NCI-H345 treated with DMSO at 0.1 percent for 48 hours (cell line): ENCODE data around the gene DPYD.

Experiments used
- DNase-seq: peaks from one replicate; lab custom pipeline; 2025; ENCODE audit not compliant: unreplicated experiment; lab: John Stamatoyannopoulos, UW

Gene DPYD

DNA sequence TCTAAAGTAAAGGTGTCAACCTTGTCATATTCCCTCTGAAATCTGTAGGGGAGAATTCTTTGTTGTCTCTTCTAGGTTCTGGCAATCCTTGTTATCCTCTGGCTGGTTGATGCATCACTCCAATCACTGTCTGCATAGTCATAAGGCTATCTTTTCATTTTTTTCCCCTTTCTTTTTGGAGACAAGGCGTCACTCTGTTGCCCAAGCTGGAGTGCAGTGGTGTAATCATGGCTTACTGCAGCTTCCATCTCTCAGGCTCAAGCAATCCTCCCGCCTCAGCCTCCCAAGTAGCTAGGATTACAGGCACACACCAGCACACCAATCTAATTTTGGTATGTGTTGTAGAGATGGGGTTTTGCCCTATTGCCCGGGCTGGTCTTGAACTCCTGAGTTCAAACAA, 12.9 kb downstream of the DPYD start:
- no peak for DNase-seq

DNA sequence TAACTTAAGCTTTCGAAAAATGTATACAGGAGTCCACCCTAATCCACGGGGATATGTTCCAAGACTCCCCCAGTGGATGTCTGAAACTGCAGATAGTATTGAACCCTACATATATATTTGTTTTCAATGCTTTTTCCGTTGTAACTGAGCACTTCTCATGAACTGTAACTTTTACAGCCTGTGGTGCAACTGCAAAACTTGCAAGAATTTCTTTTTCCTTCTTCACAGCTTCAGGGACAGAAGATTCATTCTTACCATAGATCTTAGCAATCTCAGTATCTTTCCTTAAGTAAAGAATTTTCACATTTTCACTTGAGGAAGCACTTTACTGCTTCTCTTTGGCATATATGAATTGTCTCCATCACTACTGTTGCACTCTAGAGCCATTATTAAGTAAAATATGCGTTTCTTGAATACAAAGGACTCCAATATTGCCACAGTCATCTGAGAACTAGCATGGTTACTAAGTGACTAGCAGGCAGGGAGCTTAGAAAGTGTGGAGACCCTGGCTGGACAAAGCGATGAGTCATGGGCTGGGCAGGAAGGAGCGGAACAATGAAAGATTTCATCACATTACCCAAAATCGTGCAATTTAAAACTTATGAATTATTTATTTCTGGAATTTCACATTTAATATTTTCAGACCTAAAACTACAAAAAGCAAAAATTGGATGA, 14.1 kb downstream of the DPYD start:
- DNase-seq = no peak

DNA sequence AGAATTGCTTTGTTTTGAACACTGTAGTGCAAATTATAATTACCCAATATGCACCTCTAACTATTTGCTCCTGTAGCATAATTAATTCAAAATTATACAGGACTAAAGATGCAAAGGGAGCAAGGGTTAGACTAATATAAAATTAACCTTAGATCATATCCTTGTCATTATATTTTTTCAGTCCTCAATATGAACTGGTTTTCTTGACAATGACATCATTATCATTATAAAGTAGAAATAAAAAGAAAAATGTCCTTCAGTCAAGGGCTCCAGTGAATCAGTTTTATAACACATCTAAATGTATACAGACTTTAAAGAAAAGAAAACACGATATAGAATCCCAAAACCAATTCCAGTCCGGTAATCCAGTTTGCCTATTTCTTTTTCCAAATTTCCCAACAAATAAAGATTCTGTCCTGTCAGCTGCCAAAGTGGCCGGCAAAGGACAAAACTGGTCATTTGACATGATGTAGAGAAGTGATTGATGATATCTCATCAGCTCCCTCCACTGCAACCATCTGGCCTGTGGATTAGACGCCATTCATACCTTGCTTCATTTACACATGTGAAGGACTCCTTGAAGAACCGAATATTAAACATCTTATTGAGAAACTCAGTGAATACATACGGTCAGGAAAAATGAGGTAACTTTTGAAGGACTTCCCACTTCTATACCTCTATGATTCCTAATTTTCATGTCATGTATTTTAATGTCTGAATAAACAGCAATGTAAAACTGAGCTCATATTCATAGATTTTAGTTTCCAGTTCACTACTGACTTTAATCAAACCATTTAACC, 15.5 kb downstream of the DPYD start:
- no peak for DNase-seq

DNA sequence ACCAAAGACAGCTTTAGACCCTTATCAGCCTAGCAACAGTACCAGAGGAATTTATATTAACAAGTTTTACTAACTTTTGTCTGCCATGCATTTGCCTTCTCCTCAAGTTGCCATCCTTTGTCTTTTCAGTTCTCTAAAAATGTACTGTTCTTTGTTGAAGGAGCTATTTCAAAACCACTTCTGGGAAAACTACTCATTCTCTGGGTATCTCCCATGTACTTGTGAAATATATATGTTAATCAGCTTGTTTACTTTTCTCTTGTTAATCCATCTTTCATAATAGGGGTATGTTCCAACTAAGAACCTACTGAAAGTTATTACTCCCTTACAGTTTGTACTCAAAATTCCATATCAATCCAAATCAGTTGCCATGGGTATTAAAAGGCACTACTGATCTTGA, 16.3 kb downstream of the DPYD start:
- DNase-seq = no peak

DNA sequence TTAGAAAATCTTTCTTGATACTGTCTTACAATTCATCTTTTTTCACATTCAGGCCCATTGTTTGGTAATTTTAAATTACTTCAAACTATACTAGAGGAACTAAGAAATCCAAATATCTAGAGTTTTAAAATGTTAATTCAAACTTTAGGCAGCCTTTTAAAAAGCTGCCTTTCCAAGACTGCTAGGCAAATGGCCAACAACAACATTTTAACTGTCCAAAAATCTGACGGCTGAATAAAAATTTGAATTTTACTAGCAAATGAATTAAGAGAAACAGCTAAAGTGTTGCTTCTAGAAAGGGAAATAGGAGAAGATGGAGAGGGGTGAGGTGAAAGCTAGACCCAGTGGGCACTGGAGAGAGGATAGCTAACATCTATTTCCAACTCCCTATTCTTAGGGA, 17.2 kb downstream of the DPYD start:
- no peak for DNase-seq

DNA sequence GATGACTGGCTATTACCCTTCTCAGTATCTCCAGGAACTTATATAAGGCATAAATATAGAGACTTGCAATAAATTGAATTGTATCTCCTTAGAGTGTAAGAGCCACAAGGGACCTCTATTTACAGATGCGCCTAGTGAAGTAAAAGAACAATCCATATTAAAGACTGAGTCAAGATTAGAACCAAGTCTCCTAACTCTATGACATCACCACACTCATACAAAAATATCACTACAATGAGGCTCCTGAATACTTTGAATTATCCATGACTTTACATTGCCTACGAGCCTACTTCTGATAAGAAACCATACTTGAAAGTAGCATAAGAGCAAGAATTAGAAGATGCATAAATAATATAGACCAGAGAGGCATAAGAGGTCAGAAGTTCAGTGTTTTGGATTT, 18.8 kb downstream of the DPYD start:
- no peak for DNase-seq

DNA sequence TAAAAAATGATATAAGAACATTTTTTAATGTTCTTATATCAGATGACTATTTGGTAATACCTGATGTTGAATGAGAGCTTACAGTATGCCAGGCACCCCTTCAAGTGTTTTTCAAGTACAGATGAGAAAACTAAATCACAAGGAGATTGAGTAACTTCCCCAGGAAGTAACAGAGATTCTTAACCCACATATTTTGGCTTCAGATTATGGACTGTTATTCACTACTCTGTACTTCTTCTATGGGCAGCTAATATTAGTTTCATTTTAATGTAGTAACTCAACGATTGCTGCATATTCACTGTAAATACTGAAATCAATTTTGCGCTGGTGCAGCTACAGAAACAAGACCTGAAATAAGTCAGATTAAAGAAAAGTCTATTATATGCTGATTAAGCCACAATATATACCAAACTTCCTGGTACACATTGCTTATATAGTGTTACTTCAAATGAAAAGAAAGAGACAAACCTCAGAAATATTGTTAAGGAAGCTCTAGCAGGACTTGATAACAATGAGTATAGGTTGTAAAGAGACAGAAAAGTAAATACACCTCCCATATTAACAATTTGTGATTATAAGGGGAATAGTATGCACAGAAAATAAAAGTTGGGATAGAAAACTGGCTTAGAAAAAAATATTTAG, 19.7 kb downstream of the DPYD start:
- DNase-seq = no peak

DNA sequence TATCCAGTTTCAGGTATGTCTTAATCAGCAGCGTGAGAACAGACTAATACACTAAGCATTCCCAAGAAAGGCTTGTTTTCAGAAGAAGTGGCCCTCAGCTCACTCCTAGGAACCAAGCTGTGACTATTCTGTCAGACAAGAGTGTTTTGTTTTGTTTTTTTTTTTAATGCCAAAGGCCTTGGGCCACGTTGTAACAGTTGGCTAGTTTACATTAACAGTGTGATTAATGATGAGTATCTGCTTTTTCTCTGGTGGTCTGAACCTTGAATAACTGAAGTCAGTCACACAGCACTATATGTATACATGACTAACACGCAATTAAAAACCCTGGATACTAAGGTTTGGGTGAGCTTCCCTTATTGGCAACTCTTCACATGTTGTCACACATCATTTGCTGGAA, 21.9 kb downstream of the DPYD start:
- no peak for DNase-seq

DNA sequence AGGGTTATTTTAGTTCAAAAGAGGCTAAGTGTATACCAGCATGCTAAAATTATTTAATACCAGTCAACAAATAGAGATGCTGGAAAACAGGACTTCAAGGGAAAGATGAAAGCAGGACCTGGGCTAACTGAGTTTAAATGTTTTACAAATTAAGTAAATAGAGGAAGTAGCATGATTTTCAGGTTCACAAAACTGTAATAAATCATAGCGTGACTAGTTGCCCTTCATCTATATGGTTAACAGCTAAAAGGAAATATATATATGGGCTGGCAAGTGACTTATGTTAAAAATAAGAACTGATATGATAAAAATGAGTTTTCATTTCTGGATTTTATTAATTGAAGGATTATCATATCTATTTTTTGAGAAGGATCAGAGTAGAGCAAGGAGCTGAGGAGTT, 25.6 kb downstream of the DPYD start:
- DNase-seq = no peak

DNA sequence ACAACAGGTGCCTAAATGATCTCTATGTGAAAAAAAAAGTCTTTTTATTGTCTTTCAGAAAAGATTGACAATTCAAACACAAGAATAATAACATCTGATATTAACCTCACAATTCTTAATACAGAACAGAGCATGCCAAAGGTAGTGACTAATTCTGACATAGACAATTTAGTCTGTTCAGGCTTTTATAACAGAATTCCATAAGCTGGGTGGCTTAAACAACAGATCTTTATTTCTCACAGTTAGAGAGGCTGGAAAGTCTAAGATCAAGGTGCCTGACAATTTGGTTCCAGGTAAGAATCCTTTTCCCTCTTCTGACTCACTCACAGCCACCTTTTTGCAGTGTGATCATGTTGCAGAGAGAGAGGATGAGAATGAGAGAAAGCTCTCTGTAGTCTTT, 27.0 kb downstream of the DPYD start:
- DNase-seq = no peak

DNA sequence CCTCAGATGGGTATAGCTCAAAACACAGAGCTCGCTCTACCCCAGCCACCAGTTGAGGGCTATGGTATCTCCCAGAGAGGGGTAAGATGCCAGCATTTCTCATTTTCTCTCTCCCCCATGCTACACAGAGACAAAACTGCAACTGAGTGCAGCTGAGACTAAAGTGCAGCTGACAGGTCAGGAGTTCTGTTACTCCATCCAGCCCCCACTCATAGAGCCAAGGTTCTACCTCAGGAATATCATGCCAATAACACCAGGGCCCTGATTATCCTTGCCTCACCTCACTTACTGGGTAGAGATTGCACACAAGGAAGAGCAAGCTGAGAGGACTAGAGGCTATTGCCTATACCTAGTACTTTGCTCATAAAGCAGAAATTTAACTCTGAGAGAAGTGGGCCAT, 34.6 kb downstream of the DPYD start:
- no peak for DNase-seq

DNA sequence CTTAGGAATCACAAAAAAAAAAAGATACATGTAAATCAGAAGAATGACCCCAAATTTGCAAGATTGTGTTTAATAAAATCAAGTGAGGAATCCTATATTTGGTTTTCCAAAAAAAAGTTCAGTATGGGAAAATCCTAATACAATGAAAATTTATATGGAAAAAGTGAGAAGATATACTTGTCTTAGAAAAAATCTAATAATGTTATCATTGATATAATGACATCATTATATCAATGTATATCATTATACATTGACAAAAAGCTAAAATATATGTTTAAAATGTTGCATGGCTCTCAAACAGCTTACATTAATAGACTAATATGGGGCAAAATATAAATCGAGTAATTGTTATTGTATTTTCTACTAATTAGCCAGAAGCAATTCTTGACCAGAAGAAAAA, 37.0 kb downstream of the DPYD start:
- DNase-seq = no peak

DNA sequence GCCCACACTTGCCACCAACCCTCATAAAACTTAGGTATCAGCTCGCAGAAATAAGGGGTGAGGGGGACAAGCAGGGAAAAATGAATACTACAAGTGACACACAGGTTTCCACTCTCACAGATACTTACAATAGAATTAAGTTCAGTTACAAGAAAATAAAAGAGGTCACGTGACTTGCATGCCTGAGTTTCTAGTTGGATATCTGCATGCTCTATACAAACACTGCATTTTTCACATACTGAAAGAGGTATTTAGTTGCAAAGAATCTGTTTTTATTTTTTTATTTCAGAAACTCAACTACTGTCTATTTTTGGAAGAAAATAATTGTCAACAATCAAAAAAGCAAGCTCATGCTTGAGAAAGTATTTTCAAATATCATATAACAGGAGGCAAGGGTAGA, 43.5 kb downstream of the DPYD start:
- no peak for DNase-seq

DNA sequence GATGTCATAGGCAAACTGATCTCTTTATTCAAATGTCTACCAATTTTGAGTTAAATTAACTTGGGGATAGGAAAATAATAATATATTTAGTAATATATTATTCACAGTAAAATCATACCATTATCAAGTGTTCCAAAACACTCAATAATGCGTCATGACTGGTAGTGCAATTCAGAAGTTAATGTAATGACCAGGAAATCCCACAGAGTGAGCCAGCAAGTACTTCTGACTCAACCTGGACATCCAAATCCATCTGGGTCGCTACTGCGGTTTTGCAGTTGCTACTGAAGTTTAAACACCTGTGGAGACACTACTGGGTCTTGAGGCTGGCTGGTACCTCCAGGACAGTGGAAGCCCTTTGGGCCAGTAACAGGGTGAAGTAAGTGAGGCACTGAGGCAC, 44.8 kb downstream of the DPYD start:
- DNase-seq = no peak

DNA sequence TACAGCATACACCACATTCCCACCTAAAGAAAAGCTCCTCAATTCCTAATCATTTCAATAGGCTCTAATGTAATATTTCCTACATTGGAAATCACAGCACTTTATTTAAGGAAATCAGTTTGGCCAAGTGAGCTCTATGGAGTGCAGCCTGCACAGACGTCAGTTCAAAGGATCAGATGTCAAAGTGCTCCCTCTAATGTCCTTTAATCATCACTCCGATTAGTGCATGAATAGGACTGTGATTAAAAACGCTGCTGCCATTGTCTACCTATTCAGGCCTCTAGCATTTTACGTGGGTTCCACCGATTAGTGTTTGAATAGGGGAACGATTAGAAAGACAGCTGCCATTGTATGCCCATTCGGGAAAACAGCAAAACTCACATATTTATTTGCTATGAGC, 50.2 kb downstream of the DPYD start:
- no peak for DNase-seq

DNA sequence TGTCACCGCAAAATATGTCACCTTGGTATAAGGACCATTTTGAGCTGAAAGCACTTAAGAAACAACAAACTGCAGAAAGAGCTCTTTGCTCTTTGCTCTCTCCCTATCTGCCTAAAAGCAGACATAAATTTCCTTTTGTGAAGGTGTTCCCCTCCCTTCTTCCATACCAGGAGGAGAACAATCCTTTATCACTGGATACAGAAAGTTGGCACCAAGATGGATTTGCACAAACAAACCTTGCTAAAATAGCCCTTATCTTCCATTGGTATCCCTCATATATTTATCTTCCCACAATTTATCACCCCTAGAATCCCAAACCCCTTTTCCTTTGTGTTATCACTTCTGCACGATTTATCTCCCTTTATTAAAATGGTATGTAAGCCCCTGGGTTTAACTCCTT, 51.4 kb downstream of the DPYD start:
- DNase-seq = no peak

DNA sequence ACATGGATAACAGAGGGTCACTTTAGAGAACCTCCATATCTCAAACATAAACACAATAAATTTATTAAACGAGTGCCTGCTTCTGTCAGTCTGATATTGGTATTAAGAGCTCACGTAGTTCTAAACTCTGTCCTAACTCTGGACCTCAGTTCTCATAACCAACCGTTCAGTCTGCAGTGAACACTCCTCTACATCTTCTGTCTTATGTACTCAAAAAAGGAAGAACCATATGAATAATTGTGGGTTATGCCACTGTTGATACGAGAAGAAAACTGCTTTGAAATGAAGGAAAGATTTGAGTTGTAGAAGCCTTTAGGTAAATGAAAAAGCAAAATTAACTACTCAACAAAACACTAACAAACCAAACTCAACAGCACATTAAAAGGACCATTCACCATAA, 53.7 kb downstream of the DPYD start:
- DNase-seq = no peak

DNA sequence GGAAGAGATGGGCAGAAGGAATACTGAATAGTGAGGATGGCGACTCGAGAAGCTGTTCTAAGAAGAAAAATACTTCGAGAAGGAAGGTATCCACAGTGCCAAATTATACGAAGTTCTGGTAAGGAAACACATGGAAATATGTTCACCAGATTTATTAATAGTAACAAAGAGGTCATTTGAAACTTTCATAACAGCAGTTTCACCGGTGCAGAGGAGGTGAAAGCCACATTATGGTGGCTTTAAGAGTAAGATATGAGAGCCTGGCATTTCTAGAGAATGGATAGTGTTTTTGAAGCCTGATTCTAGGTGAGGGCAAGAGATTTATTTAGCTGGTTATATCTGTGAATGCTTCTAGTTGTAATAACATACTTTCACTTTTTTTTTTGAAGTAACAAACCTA, 56.2 kb downstream of the DPYD start:
- no peak for DNase-seq

DNA sequence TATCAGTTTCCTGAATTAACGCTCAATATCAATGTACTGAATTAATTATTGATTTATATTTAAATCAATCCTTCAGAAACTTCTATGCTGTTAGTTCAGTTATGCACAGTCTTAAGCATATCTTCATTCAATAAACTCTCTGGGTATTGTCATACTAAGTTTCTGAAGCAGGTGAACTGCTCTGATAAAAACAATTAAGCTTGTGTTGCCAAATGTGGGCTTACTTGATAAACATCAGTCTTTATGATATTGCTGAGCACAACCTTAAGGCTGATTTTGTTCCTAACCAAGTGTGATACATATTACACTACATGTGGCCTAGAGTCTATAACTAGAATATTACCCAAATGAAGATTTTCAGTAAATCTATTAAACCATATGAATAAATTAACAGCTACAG, 67.6 kb downstream of the DPYD start:
- no peak for DNase-seq

DNA sequence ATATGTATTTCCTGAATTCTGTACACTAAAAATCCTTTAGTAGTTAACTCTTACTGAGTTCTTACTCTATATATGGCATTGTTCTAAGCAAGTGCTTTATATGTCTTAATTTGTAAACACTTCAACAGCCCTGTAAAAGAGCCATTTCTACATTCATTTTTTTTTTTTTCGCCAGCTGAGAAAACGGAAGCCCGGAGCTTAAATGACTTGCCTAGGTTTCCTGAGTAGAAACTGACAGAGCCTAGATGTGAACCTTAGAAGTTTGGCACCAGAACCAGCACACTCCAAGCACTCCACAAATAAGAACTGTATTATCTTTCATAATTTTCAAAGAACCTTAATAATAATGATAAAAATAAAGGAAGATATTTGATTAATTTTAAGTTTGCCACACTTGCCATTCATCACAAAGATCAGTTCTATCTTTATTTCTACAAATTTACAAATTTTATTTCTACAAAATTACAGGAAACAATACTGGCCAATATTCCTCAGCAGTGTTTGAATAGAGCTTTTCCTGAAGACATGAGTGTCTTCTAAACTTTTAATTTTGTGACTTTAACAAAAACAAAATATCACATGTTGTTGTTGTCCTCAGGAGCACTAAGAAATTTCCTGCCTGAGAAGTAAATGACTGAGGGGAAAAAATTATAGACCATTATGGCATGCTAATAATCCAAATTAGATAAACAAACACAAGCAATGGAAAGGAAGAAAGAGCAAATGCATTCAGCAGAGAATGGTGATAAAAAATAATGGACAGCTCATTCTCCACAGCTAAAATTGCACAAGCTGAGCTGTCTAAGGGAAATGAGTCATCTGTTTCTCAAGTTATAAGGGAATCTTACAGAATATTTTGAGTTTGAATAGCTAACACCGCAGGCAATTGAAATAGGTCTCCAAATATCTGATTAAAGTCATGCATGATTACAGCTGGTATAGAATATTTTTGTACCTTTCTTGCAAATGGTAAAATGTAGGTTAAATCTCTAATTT, 71.2 kb downstream of the DPYD start:
- DNase-seq = no peak

DNA sequence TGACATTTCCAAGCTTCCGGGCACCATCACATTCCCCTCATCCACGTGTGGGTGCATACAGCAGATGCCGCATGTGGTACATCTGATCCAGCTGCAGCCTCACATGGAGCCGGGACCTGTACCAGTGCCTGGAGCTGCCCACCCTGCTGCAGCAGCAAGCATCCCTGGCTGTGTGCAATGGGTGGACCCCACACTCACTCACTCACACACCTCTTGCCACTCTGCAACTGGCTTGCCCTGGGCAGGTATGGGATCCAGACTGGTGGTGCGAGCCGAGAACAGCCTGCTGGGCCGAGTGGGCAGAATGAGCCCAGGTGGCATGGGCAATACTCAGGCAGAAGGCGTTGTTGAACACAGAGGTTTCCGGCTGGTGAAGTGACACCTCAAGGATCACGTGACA, 75.0 kb downstream of the DPYD start:
- no peak for DNase-seq
